SK-N-SH (cell line): ENCODE data around the gene MREG.
"Not testable (repeated sequence)": the region's sequence is repeated elsewhere in the genome, so short reads cannot be mapped to it uniquely, and the experiment has no call there.

Experiments used
- EZH2phosphoT487 ChIP-seq: fragments of 200-600 bp; sonication (generic); IDR thresholded peaks from 2 replicates; pipeline ENCODE4 v1.6.1; 2017; ENCODE audit warnings: low read depth, mixed run types, mild to moderate bottlenecking, antibody characterized with exemption, moderate library complexity, borderline replicate concordance
- GABPA ChIP-seq: IDR thresholded peaks from 2 replicates; pipeline ENCODE4 v1.4.0; 2012; ENCODE audit warnings: low read depth, mild to moderate bottlenecking
- RFX5 ChIP-seq: IDR thresholded peaks from 2 replicates; pipeline ENCODE4 v1.6.1; 2012; ENCODE audit warnings: mild to moderate bottlenecking, improper control_type of control experiment, low read length
- SMC3 ChIP-seq: IDR thresholded peaks from 2 replicates; pipeline ENCODE4 v1.6.1; 2012; ENCODE audit warnings: low read depth, low read length, improper control_type of control experiment
- TAF1 ChIP-seq: IDR thresholded peaks from 2 replicates; pipeline ENCODE4 v1.6.1; 2012; ENCODE audit warnings: low read depth, mild to moderate bottlenecking, low read length, moderate library complexity, borderline replicate concordance
- TF ChIP-seq, protein P1 (sequence below): fragments of 200-600 bp; sonication (generic); IDR thresholded peaks from 2 replicates; pipeline ENCODE4 v1.6.1; 2017; ENCODE audit warnings: antibody characterized with exemption, mild to moderate bottlenecking, moderate library complexity
- TF ChIP-seq, protein P2 (sequence below): fragments of 150-350 bp; IDR thresholded peaks from 2 replicates; pipeline ENCODE4 v1.6.1; 2017; ENCODE audit warnings: antibody characterized with exemption, low read length, low read depth, borderline replicate concordance

DNA sequence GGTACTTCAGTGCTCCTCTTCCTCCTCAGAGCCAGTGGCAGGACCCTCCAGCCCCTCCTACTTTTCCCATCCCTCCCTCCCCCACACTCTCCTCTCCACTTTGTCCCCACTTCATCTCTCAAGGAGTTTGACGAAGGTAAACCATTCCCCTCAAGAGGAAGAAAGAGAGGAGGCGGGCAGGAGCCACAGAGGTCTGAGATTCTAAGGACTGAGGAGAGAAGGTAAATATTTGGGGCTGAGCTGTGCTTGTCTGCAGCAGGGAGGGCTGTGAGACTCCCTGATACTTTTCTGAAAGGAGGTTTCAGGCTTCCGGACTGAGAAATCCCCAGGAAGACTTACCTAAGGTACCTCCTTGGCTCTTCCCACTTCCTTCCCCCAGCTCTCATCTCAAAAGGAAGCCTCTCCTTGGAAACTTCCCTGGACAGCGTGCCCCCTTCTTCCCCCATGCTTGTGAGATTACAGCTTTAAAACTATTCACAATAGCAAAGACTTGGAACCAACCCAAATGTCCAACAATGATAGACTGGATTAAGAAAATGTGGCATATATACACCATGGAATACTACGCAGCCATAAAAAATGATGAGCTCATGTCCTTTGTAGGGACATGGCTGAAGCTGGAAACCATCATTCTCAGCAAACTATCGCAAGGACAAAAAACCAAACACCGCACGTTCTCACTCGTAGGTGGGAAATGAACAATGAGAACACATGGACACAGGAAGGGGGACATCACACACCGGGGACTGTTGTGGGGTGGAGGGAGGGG lies 55.8 kb downstream of the MREG start:
- not testable (repeated sequence) for TF ChIP-seq TAF1, RFX5, SMC3, EZH2phosphoT487, GABPA
- TF ChIP-seq, protein P1, sequence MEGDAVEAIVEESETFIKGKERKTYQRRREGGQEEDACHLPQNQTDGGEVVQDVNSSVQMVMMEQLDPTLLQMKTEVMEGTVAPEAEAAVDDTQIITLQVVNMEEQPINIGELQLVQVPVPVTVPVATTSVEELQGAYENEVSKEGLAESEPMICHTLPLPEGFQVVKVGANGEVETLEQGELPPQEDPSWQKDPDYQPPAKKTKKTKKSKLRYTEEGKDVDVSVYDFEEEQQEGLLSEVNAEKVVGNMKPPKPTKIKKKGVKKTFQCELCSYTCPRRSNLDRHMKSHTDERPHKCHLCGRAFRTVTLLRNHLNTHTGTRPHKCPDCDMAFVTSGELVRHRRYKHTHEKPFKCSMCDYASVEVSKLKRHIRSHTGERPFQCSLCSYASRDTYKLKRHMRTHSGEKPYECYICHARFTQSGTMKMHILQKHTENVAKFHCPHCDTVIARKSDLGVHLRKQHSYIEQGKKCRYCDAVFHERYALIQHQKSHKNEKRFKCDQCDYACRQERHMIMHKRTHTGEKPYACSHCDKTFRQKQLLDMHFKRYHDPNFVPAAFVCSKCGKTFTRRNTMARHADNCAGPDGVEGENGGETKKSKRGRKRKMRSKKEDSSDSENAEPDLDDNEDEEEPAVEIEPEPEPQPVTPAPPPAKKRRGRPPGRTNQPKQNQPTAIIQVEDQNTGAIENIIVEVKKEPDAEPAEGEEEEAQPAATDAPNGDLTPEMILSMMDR = not testable (repeated sequence)
- TF ChIP-seq, protein P2, sequence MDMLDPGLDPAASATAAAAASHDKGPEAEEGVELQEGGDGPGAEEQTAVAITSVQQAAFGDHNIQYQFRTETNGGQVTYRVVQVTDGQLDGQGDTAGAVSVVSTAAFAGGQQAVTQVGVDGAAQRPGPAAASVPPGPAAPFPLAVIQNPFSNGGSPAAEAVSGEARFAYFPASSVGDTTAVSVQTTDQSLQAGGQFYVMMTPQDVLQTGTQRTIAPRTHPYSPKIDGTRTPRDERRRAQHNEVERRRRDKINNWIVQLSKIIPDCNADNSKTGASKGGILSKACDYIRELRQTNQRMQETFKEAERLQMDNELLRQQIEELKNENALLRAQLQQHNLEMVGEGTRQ = not testable (repeated sequence)
